Activated CD4-positive, alpha-beta T cell treated with anti-CD3 and anti-CD28 coated beads, Interleukin-2, amount 10 ng/mL, durations not matched to agents 24 days and 14 days (primary cell): ENCODE results near the gene CNPY4. TPM values are rescaled to one million over a fixed set of nuclear protein-coding genes. Genes with fewer than 3 reads are reported as not detected.

Experiments used
- DNase-seq: peaks from one replicate; pipeline ENCODE4 v3.0.0; 2022
- H3K27ac Mint-ChIP-seq: one replicate; pipeline ENCODE4 v1.8.0; 2022; ENCODE audit warnings: mild to moderate bottlenecking, mixed read lengths
- H3K27me3 Mint-ChIP-seq: one replicate; pipeline ENCODE4 v1.8.0; 2022; ENCODE audit warnings: mixed read lengths
- H3K36me3 Mint-ChIP-seq: one replicate; pipeline ENCODE4 v1.8.0; 2022; ENCODE audit warnings: low read depth, mild to moderate bottlenecking, mixed read lengths
- H3K4me1 Mint-ChIP-seq: one replicate; pipeline ENCODE4 v1.8.0; 2021; ENCODE audit warnings: mixed read lengths
- H3K4me3 Mint-ChIP-seq: one replicate; pipeline ENCODE4 v1.8.0; 2022; ENCODE audit warnings: mild to moderate bottlenecking, moderate library complexity, mixed read lengths
- H3K9me3 Mint-ChIP-seq: one replicate; pipeline ENCODE4 v1.8.0; 2021; ENCODE audit warnings: mixed read lengths
- intact Hi-C: fragments of 100-400 bp; cut with micrococcal nuclease; formaldehyde crosslinking; loops from one replicate; pipeline ENCODE4 v1.15.1; 2023
- total RNA-seq: library from RNA; stranded (reverse); gene quantifications from 2 replicates; pipeline ENCODE4 v1.2.3, GENCODE V29; 2022

CNPY4 gene, protein sequence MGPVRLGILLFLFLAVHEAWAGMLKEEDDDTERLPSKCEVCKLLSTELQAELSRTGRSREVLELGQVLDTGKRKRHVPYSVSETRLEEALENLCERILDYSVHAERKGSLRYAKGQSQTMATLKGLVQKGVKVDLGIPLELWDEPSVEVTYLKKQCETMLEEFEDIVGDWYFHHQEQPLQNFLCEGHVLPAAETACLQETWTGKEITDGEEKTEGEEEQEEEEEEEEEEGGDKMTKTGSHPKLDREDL
- total RNA-seq: 16.2 and 17.0 TPM in 2 replicates

DNA sequence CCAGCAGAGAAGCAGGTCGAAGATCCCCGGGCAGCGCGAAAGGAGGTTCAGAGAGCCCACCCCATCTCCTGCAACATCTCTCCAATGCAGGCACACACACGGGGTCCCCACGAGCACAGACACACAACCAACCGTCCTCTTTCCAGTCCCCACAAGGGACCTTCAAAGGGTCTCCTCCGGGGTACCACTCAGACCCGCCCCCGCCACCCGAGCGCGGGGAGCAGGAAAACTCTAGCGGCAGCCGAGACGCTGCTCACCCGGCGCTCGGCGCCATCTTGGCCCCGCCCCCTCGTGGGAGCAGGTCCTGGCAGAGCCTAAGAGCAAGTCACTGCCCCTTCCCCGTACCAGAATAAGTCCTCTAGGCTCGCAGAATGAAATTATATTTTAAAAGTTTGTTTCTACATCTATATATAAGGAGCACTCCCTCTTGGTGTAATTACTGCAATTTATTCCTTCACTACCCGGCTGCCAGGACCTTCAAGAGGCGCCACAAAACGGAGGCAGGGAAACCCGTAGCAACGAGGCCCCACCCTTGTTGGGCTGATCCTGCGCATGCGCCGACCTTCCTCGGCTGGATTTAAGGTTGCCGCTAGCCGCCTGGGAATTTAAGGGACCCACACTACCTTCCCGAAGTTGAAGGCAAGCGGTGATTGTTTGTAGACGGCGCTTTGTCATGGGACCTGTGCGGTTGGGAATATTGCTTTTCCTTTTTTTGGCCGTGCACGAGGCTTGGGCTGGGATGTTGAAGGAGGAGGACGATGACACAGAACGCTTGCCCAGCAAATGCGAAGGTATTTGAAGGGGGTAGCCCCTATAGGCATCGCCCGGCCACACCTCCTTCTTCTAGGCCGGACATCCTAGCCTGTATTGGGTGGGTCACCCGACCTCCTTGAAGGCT is at the start of gene CNPY4, which contains the start of gene TAF6:
CNPY4 (plus strand) TSS at position 563 of the 898 bp plus-strand sequence; CDS start at position 674, 111 bp downstream.
TAF6 (minus strand) TSS at position 287 of the 898 bp plus-strand sequence. CDS start 5,149 bp downstream, outside the sequence.
- Mint-ChIP-seq H3K27me3 (no peaks in the 10 kb centered on the region), H3K4me1 (peaks cover 17% of the 10 kb centered on the region), H3K36me3 (peaks cover 17% of the 10 kb centered on the region), H3K9me3 (no peaks in the 10 kb centered on the region), H3K27ac (peak within 1 kb of the TSS; percentile 96), H3K4me3 (peak within 1 kb of the TSS; percentile 84)
- intact Hi-C loops: loop anchor here (1.0 to 2.0 kb wide), 4 partner anchors 8 to 309 kb away; partner anchors contain the start of genes AP4M1, MCM7, MEPCE and ZCWPW1
- DNase-seq: peak; percentile 98

DNA sequence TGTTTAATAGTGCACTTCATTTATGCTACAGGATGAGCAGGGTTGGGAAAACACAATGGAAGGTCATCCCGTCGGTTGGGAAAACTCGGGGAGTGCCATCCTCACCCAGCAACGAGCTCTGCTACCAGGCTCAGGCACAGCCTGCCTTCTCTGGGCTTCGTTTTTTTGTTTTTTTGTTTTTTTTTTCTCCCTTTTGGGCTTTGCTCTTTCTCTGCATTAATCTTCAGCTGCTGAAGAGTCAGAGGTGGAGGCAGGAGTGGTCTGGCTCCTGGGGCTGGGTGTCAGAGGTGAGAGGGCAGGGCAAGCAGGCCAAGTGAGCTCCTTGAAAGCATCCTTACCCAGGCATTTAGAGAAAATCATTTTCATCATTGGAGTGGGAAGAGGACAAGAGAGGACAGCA is 49.4 kb upstream of the CNPY4 start:
- H3K36me3 Mint-ChIP-seq: peaks cover 78% of the 10 kb centered on the region
- H3K27me3 Mint-ChIP-seq: no peaks in the 10 kb centered on the region
- no peak for DNase-seq
- intact Hi-C loops: no loop called here
- H3K4me1 Mint-ChIP-seq: no peaks in the 10 kb centered on the region
- peaks cover 22% of the 10 kb centered on the region for H3K9me3 Mint-ChIP-seq
- H3K4me3 Mint-ChIP-seq: no peak overlapping the region
- no peak overlapping the region for H3K27ac Mint-ChIP-seq

DNA sequence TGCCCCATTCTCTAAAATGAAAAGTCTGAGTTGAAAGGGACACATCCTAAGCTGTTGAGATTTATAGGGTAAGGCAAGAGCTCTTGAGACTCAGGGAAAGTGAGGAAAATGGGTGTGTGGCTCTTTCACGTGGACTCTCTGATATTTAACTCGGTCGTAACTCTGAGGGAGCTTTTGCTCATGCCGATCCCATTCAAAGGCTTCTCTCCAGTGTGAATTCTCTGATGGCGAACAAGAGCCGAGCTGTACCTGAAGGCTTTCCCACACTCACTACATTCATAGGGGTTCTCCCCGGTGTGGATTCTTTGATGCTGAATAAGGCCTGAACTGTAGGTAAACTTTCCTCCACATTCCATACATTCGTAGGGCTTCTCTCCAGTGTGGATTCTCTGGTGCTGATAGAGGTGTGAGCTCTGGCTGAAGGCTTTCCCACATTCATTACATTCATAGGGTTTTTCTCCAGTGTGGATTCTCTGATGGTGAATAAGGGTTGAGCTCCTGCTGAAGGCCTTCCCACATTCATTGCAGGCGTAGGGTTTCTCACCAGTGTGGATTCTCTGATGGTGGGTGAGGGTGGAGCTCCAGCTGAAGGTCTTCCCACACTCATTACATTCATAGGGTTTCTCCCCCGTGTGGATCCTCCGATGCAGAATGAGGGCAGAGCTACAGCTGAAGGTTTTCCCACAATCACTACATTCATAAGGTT is 48.3 kb upstream of the CNPY4 start:
- no peak overlapping the region for H3K4me3 Mint-ChIP-seq
- H3K36me3 Mint-ChIP-seq: peaks cover 82% of the 10 kb centered on the region
- H3K27me3 Mint-ChIP-seq: no peaks in the 10 kb centered on the region
- no peak overlapping the region for H3K27ac Mint-ChIP-seq
- no peaks in the 10 kb centered on the region for H3K4me1 Mint-ChIP-seq
- H3K9me3 Mint-ChIP-seq: peaks cover 28% of the 10 kb centered on the region
- intact Hi-C loops: no loop called here
- no peak for DNase-seq

DNA sequence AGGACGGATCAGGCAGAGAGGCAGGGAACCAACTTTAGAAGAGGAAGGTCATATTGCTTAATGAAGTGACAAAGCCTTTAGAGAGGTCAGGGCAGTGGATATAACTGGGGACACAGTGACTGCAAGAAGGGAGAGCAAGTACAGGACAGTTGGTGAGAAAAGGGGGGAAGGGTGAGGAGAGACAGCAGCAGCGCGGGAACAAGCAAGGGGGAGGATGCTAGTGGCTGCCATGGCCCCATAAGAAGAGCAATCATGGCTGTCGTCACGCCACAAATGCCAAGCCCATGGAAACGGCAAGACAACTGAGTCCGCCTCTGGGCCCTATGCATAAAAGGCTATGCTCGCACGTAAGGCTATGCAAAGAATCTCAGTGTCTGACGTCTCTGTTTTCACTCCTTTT is 47.0 kb upstream of the CNPY4 start:
- H3K27ac Mint-ChIP-seq: no peak overlapping the region
- intact Hi-C loops: no loop called here
- peaks cover 28% of the 10 kb centered on the region for H3K9me3 Mint-ChIP-seq
- no peaks in the 10 kb centered on the region for H3K27me3 Mint-ChIP-seq
- H3K4me1 Mint-ChIP-seq: no peaks in the 10 kb centered on the region
- H3K4me3 Mint-ChIP-seq: no peak overlapping the region
- peaks cover 86% of the 10 kb centered on the region for H3K36me3 Mint-ChIP-seq
- no peak for DNase-seq

DNA sequence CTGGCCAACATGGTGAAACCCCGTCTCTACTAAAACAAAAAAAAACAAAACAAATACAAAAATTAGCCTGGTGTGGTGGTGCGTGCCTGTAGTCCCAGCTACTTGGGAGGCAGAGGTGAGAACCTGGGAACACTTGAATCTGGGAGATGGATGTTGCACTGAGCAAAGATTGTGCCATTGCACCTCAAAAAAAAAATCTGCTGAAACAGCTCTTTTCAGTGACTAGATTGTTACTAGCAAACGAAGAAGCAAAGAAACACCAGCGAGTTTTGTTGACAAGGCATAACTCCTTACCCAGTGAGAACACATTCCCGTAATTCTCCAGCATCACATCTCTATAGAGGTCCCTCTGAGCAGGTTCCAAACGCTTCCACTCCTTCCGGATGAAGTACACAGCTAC is 44.6 kb upstream of the CNPY4 start:
- Mint-ChIP-seq H3K27ac (no peak overlapping the region), H3K36me3 (peaks cover 84% of the 10 kb centered on the region), H3K9me3 (peaks cover 25% of the 10 kb centered on the region), H3K4me3 (no peak overlapping the region), H3K4me1 (peaks cover 5% of the 10 kb centered on the region), H3K27me3 (no peaks in the 10 kb centered on the region)
- intact Hi-C loops: no loop called here
- no peak for DNase-seq

DNA sequence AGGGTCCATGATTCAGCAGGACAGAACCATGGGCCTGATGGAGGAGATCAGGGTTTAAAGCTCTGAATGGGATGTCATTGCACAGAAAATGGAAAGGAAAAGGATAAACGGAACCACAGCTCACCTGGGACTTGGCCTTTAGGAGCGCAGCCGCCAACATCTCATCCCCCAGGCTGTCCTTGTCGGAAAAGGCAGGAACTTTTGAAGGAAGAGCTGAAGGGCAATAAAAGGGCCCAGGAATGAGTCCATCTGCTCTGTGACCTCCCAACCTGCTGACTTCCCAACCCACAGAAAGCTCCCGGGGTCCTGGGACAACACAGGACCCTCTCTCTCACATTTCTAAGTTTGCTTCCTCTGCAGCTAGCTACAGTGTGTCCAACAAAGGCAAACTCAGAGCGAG is 44.0 kb upstream of the CNPY4 start:
- peaks cover 10% of the 10 kb centered on the region for H3K4me1 Mint-ChIP-seq
- H3K27me3 Mint-ChIP-seq: no peaks in the 10 kb centered on the region
- H3K36me3 Mint-ChIP-seq: peaks cover 83% of the 10 kb centered on the region
- peaks cover 25% of the 10 kb centered on the region for H3K9me3 Mint-ChIP-seq
- H3K27ac Mint-ChIP-seq: no peak overlapping the region
- no peak overlapping the region for H3K4me3 Mint-ChIP-seq
- intact Hi-C loops: no loop called here
- DNase-seq: no peak

DNA sequence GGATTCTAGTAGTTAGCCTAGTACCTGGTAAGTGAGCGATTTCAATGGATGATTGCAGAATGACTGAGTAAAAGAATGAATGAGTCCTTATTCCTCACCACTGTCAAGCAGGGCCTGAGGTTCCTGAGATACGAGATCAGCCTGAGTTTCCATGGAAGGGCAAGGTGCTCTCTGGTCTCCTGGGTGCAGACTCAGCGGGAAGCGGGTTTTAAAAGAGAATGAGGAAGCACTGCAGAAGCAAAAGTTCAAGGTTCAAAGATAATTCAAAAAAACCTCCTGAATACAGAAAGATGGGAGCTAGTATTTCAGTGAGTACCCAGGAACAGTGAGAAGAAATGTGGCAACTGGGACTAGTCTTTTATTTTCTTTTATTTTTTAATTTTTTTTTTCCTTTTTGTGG is 42.2 kb upstream of the CNPY4 start:
- peaks cover 73% of the 10 kb centered on the region for H3K36me3 Mint-ChIP-seq
- H3K4me1 Mint-ChIP-seq: peaks cover 15% of the 10 kb centered on the region
- no peak for DNase-seq
- no peaks in the 10 kb centered on the region for H3K27me3 Mint-ChIP-seq
- H3K9me3 Mint-ChIP-seq: peaks cover 14% of the 10 kb centered on the region
- H3K4me3 Mint-ChIP-seq: no peak overlapping the region
- H3K27ac Mint-ChIP-seq: no peak overlapping the region
- intact Hi-C loops: no loop called here

DNA sequence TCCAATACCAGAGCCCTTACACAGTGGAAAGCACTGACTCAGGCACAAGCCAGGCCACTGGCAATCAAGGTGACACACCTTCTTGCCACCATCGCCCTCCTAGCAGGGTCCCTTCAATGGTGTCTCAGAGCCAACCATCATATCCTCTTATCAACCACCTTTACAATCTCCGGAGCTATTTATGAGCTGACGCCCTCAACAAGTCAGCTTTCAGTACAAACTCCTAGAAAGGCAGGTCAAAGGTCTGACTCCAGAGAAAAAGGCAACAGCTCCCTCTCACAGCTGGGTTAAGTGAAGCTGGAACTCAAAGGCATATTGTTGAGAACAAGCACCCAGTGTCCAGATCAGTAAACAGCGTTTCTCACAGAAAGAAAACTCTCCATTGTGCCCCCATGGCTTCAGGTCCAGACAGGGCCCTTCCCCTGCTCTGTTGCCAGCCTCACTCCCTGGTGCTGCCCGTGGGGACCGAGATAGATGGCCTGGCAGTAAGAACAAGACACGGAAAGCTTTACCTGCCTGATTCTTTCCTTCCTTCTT is 40.3 kb upstream of the CNPY4 start:
- intact Hi-C loops: no loop called here
- Mint-ChIP-seq H3K4me1 (peaks cover 23% of the 10 kb centered on the region), H3K36me3 (peaks cover 54% of the 10 kb centered on the region), H3K4me3 (peak overlapping the region; percentile 14), H3K27ac (no peak overlapping the region), H3K27me3 (peaks cover 3% of the 10 kb centered on the region), H3K9me3 (peaks cover 11% of the 10 kb centered on the region)
- no peak for DNase-seq

DNA sequence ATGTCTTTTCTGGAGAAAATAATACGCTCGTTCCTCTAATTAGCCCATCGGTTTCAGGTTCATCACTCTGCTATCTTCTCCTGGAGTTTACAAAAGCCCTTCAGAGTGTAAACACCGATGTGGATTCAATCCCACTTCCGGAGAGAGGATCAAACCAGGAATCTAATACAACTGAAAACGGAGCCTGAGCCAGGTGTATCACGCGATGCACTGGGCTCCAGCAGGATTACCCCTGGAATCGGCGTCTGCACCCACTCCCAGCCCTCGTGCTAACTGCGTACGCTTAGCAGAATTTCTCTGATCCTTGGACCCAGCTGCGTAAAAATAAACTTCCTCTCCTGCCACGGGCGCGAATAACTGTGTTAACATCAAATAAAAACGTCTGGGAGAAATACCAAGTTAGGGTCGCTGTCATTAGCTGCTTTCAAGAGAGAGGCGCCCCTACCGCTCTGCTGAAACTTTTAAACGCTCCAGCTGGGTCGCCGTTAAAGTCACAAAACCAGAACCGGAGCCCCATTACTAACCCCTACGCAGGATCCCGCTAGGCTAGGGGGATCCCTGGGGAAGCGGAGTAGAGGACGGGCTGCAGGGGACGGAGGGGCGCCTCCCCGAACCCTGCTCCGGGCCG is 38.4 kb upstream of the CNPY4 start:
- Mint-ChIP-seq H3K9me3 (peaks cover 2% of the 10 kb centered on the region), H3K4me3 (peak overlapping the region; percentile 93), H3K27me3 (peaks cover 10% of the 10 kb centered on the region), H3K36me3 (peaks cover 34% of the 10 kb centered on the region), H3K4me1 (peaks cover 23% of the 10 kb centered on the region), H3K27ac (peak overlapping the region; percentile 75)
- intact Hi-C loops: loop anchor here (1.0 to 10.0 kb wide), 8 partner anchors 8 to 939 kb away; partner anchors contain the start of genes AP4M1, FAM200A, MCM7 and SMURF1
- DNase-seq: no peak

DNA sequence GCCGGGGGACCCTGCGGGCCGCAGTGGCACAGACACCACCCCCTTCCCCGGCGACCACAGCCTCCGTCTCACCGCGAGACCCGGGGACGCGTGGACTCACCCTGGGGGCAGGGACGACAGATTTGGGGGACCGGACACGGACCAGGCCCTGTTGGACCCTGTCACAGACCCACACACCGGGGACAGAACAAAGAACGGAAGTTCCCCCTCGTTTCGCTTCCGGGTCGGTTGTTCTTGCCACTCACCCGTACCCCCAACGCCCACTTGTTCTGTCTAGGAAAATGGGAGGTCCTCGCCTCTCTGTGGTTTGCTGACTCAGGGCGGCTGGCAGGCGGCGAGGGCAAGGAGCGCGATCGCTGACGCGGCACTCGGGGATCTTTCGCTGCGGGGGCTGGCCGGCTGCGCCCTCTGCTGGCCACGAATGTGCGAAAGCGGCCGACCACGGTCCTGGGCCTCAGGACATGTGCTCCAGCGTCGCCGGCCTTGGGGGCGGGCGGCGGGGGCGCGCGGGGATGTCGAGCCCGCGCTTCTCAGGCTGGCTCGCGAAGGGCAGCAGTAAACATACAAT is 37.8 kb upstream of the CNPY4 start, which contains the start of gene ZNF3:
ZNF3 (minus strand) TSS at position 189 of the 568 bp plus-strand sequence. CDS start 4,366 bp downstream, outside the sequence.
- peaks cover 28% of the 10 kb centered on the region for H3K36me3 Mint-ChIP-seq
- peaks cover 23% of the 10 kb centered on the region for H3K4me1 Mint-ChIP-seq
- H3K4me3 Mint-ChIP-seq: peak within 1 kb of the TSS; percentile 93
- DNase-seq: peak; percentile 99
- H3K27me3 Mint-ChIP-seq: peaks cover 10% of the 10 kb centered on the region
- H3K9me3 Mint-ChIP-seq: no peaks in the 10 kb centered on the region
- H3K27ac Mint-ChIP-seq: peak within 1 kb of the TSS; percentile 91
- intact Hi-C loops: loop anchor here (1.0 to 10.0 kb wide), 9 partner anchors 8 to 939 kb away; partner anchors contain the start of genes AP4M1, CNPY4, FAM200A and MCM7

DNA sequence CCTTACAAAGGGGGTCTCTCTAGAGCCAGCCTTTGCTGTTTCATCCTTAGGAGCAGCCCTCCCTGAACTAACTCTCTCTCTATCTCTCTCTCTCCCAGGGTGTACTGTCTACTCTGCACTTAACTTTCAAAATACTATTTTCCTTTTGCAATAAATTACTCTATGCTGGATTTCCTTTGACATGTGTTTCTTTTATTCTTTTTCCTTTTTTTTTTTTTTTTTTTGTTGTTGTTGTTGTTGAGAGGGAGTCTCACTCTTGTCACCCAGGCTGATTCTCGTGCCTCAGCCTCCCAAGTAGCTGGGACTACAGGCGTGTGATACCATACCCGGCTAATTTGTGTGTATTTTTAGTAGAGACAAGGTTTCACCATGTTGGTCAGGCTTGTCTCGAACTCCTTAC is 36.5 kb upstream of the CNPY4 start:
- peak overlapping the region; percentile 93 for H3K4me3 Mint-ChIP-seq
- peak overlapping the region; percentile 91 for H3K27ac Mint-ChIP-seq
- intact Hi-C loops: loop anchor here (1.0 to 10.0 kb wide), 4 partner anchors 36 to 941 kb away; partner anchors contain the start of genes CNPY4, FAM200A, SMURF1 and TAF6
- H3K36me3 Mint-ChIP-seq: peaks cover 23% of the 10 kb centered on the region
- DNase-seq: peak; percentile 58
- no peaks in the 10 kb centered on the region for H3K9me3 Mint-ChIP-seq
- peaks cover 24% of the 10 kb centered on the region for H3K4me1 Mint-ChIP-seq
- peaks cover 10% of the 10 kb centered on the region for H3K27me3 Mint-ChIP-seq

DNA sequence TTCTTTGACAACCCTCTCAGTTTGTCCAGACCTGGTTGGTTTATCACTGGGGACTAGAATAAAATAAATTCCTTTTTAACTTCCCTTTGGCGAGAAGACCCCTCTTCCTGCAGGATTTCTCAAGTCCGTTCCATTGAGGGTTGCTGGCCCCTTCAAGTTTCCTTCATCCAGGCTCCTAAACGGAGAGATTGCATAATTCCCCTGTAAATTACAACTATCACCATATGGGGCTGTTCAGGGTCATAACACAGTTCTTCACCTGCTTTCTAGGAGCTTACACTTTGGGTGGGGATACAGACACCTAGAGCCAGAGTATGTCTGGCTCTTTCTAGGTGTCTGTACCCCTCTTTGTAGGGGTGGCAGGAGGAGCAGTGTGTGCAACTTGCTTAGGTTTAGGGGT is 33.9 kb upstream of the CNPY4 start:
- intact Hi-C loops: loop anchor here (10.0 kb wide), 1 partner anchor 531 kb away; the partner anchor contains the start of genes FAM200A and ZNF655
- Mint-ChIP-seq H3K4me3 (no peak overlapping the region), H3K36me3 (peaks cover 13% of the 10 kb centered on the region), H3K9me3 (no peaks in the 10 kb centered on the region), H3K27ac (no peak overlapping the region), H3K27me3 (peaks cover 10% of the 10 kb centered on the region), H3K4me1 (peaks cover 29% of the 10 kb centered on the region)
- DNase-seq: no peak
